SU-DHL-6 (cell line): ENCODE data around the gene PRSS48.

ENCODE experiments used
- H2AFZ ChIP-seq: fragments of 200-600 bp; sonication (generic); 2 replicates; pipeline ENCODE4 v1.6.1; 2014; ENCODE audit warnings: low read depth, mild to moderate bottlenecking, moderate library complexity, mixed read lengths, antibody characterized with exemption, low read length; ENCODE audit not compliant: severe bottlenecking
- H3F3A ChIP-seq: fragments of 200-600 bp; shearing (Covaris generic); 2 replicates; pipeline ENCODE4 v1.6.0; 2016; ENCODE audit warnings: antibody characterized with exemption, mild to moderate bottlenecking; ENCODE audit not compliant: insufficient read depth
- H3K27ac ChIP-seq: fragments of 200-600 bp; sonication (generic); 2 replicates; pipeline ENCODE4 v1.5.1; 2016; ENCODE audit warnings: low read depth, mild to moderate bottlenecking, low read length, moderate library complexity, mixed read lengths
- H3K27me3 ChIP-seq: fragments of 200-600 bp; sonication (generic), shearing (Covaris generic); 2 replicates; pipeline ENCODE4 v1.6.0; 2014; ENCODE audit warnings: mild to moderate bottlenecking, low read length
- H3K36me3 ChIP-seq: fragments of 200-600 bp; sonication (generic); 2 replicates; pipeline ENCODE4 v1.6.1; 2014; ENCODE audit warnings: mild to moderate bottlenecking, low read length, mixed read lengths
- H3K4me2 ChIP-seq: fragments of 300-600, 200-600 bp; shearing (Covaris generic), sonication (generic); 2 replicates; pipeline ENCODE4 v1.6.0; 2014; ENCODE audit warnings: low read length, low read depth, mild to moderate bottlenecking; ENCODE audit not compliant: poor library complexity, severe bottlenecking
- H3K4me3 ChIP-seq: fragments of 200-600 bp; sonication (generic); 2 replicates; pipeline ENCODE4 v1.5.1; 2014; ENCODE audit warnings: antibody characterized with exemption, low read length, mild to moderate bottlenecking, mixed read lengths; ENCODE audit not compliant: insufficient read depth, poor library complexity, severe bottlenecking
- H3K79me2 ChIP-seq: fragments of 200-600 bp; sonication (generic); 2 replicates; pipeline ENCODE4 v1.6.1; 2014; ENCODE audit warnings: mild to moderate bottlenecking, low read length, moderate library complexity; ENCODE audit not compliant: insufficient read depth
- H3K9ac ChIP-seq: fragments of 200-600 bp; sonication (generic); 2 replicates; pipeline ENCODE4 v1.7.0; 2014; ENCODE audit warnings: mild to moderate bottlenecking, low read length
- H3K9me2 ChIP-seq: fragments of 200-600 bp; sonication (generic); replicated peaks from 2 replicates; pipeline ENCODE4 v1.6.1; 2014; ENCODE audit warnings: low read length; ENCODE audit not compliant: insufficient read depth
- H3K9me3 ChIP-seq: fragments of 200-600 bp; sonication (generic); 2 replicates; pipeline ENCODE4 v1.6.1; 2014; ENCODE audit warnings: low read length, mixed read lengths; ENCODE audit not compliant: insufficient read depth
- H4K20me1 ChIP-seq: fragments of 200-600 bp; sonication (generic); 2 replicates; pipeline ENCODE4 v1.6.1; 2014; ENCODE audit warnings: low read depth, mild to moderate bottlenecking, antibody characterized with exemption, low read length, moderate library complexity, mixed read lengths
- CTCF ChIP-seq: fragments of 200-600 bp; sonication (generic); IDR thresholded peaks from one replicate; pipeline ENCODE4 v1.5.1; 2017; ENCODE audit warnings: antibody characterized with exemption, mild to moderate bottlenecking, low read length, moderate library complexity; ENCODE audit not compliant: insufficient read depth, poor library complexity, severe bottlenecking
- EZH2phosphoT487 ChIP-seq: fragments of 200-600 bp; sonication (generic), shearing (Covaris generic); conservative IDR thresholded peaks from 2 replicates; pipeline ENCODE4 v1.6.1; 2018; ENCODE audit warnings: mild to moderate bottlenecking, antibody characterized with exemption, low read length, moderate library complexity, mixed read lengths

Gene PRSS48

GRCh38 chr4:151314010-151314355 lies 37.0 kb downstream of the PRSS48 start:
- TF ChIP-seq EZH2phosphoT487, result no peak
- no peak for TF ChIP-seq CTCF
- Histone ChIP-seq H4K20me1 (no peaks in the 10 kb centered on the region), H3K4me3 (no peak overlapping the region), H3K27me3 (no peaks in the 10 kb centered on the region), H3K9me2 (no peaks in the 10 kb centered on the region), H3K9ac (no peak overlapping the region), H3K4me2 (no peak overlapping the region), H3F3A (no peaks in the 10 kb centered on the region), H3K79me2 (no peaks in the 10 kb centered on the region), H3K36me3 (no peaks in the 10 kb centered on the region), H3K27ac (no peak overlapping the region), H3K9me3 (no peaks in the 10 kb centered on the region), H2AFZ (no peak overlapping the region)

- no peak overlapping the region for H3K27ac ChIP-seq
- TF ChIP-seq EZH2phosphoT487, result no peak
- TF ChIP-seq CTCF, result no peak
Observed at GRCh38 chr4:151314479-151314878, 37.5 kb downstream of the PRSS48 start.

DNA sequence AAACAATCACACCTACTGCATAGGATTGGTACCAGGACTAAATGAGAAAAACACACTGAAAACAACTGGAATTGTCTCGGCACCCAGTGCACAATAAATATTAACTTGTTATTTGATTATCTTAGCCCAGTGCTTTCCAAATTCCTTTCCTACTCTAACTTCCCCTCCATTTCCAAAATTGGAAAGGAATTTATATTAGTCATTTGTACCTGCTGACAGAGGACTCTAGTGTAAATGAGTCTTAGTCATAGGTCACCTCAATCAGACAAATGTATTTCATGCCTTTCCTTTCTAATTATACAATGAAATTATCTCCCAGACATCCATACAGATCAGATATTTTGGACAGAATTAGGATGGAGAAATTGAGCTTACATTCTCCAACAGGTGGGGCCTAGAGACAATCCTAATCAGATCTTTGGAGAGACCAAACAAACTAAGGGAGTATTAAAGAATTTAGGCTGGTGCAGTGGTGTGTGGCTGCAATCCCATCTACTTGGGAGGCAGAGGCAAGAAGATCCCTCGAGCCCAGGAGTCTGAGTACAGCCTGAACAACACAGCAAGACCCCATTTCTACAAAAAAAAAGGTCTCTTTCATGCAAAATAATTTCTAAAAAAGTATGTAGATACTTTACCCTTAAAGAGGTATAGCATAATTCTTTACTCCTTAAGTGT lies 38.4 kb downstream of the PRSS48 start:
- Histone ChIP-seq H4K20me1 (no peaks in the 10 kb centered on the region), H2AFZ (no peak overlapping the region), H3K4me2 (no peak overlapping the region), H3K9me2 (no peaks in the 10 kb centered on the region), H3K27ac (no peak overlapping the region), H3K9me3 (no peaks in the 10 kb centered on the region), H3K79me2 (no peaks in the 10 kb centered on the region), H3F3A (no peaks in the 10 kb centered on the region), H3K9ac (no peak overlapping the region), H3K27me3 (no peaks in the 10 kb centered on the region), H3K4me3 (no peak overlapping the region), H3K36me3 (no peaks in the 10 kb centered on the region)
- TF ChIP-seq CTCF, result no peak
- TF ChIP-seq EZH2phosphoT487, result no peak

More at GRCh38 chr4:151314479-151314878, 37.5 kb downstream of the PRSS48 start:
- Histone ChIP-seq H3K36me3 (no peaks in the 10 kb centered on the region), H3K9me3 (no peaks in the 10 kb centered on the region), H2AFZ (no peak overlapping the region), H3K79me2 (no peaks in the 10 kb centered on the region), H3K9ac (no peak overlapping the region), H3F3A (no peaks in the 10 kb centered on the region), H3K27me3 (no peaks in the 10 kb centered on the region), H3K9me2 (no peaks in the 10 kb centered on the region), H3K4me2 (no peak overlapping the region), H3K4me3 (no peak overlapping the region), H4K20me1 (no peaks in the 10 kb centered on the region)
